ENCODE results near the gene SNAP47. TPM values are rescaled to one million over a fixed set of nuclear protein-coding genes. Genes with fewer than 3 reads are reported as not detected.

Gene SNAP47
- total and polyA plus RNA-seq, 4 donors: 10.6 to 63.0 (median 22.8) TPM

DNA sequence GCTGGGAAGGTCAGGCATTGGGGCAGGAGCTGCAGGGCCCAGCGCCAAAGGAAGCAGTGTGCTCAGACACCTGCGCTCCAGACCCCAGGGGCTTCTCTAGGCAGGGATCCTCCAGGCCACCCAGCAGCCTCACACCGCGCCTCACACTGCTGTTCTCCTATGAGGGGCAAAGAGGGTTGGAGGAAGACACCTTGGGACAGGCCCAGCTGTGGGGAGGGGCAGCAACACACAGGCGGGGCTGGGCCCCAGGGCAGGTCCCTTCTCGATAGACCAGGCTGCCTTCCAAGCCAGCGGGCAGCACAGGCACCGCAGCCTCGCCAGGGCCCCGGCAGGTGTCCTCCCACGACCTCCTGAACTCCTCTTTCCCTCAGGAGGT, 59.6 kb downstream of the SNAP47 start:
- DNase-seq (no peak), ATAC-seq (ENCODE audit: insufficient read depth, low FRiP score) (no peak)
- no peak overlapping the region for H3K27ac ChIP-seq (ENCODE audit: low read depth in 1 of 2, low read length in 1 of 2)
- WGBS, 2 donors: 59% methylated on average over 11 of the region's 11 CpGs
- H3K36me3 ChIP-seq (ENCODE audit: control insufficient read depth in 4 of 4, insufficient read depth in 4 of 4, low read length in 4 of 4): no peaks in the 10 kb centered on the region
- H3K9ac ChIP-seq (ENCODE audit: insufficient read depth in 1 of 2, low read length in 2 of 2): no peak overlapping the region
- H3K4me3 ChIP-seq: no peak overlapping the region
- peaks cover 0 to 4% (median 0%) of the 10 kb centered on the region in 4 donors for H3K9me3 ChIP-seq (ENCODE audit: control insufficient read depth in 4 of 4, insufficient read depth in 3 of 4, low read length in 3 of 4)
- TF ChIP-seq, protein P1, sequence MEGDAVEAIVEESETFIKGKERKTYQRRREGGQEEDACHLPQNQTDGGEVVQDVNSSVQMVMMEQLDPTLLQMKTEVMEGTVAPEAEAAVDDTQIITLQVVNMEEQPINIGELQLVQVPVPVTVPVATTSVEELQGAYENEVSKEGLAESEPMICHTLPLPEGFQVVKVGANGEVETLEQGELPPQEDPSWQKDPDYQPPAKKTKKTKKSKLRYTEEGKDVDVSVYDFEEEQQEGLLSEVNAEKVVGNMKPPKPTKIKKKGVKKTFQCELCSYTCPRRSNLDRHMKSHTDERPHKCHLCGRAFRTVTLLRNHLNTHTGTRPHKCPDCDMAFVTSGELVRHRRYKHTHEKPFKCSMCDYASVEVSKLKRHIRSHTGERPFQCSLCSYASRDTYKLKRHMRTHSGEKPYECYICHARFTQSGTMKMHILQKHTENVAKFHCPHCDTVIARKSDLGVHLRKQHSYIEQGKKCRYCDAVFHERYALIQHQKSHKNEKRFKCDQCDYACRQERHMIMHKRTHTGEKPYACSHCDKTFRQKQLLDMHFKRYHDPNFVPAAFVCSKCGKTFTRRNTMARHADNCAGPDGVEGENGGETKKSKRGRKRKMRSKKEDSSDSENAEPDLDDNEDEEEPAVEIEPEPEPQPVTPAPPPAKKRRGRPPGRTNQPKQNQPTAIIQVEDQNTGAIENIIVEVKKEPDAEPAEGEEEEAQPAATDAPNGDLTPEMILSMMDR (IDR thresholded peaks at IDR 0.05; ENCODE audit: control extremely low read depth, extremely low read depth): no peak
- H3K27me3 ChIP-seq (ENCODE audit: control insufficient read depth in 3 of 3, insufficient read depth in 3 of 3, low read length in 2 of 3): no peaks in the 10 kb centered on the region
- H3K4me1 ChIP-seq (ENCODE audit: control insufficient read depth in 5 of 5, insufficient read depth in 5 of 5, low read length in 5 of 5): peaks cover 0 to 27% (median 6%) of the 10 kb centered on the region in 5 donors

DNA sequence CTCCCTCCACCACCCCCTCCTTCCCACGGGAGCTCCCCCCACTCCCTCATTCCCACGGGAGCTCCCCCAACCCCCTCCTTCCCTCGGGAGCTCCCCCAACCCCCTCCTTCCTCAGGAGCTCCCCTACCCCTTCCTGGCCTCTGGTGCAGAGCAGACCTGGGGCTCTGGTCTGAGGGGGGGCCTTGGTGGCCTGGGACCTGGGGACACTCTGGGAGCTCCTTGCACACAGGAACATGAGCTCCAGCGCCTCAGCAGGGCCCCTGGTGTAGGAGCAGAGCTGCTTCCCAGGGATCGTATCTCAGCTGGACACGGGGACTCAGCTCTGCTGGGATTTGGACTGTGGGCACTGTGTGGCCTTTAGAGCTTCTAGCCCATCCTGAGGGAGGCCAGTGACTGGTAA, 60.5 kb downstream of the SNAP47 start:
- Histone ChIP-seq H3K9ac (ENCODE audit: insufficient read depth in 1 of 2, low read length in 2 of 2) (no peak overlapping the region), H3K27me3 (ENCODE audit: control insufficient read depth in 3 of 3, insufficient read depth in 3 of 3, low read length in 2 of 3) (no peaks in the 10 kb centered on the region), H3K36me3 (ENCODE audit: control insufficient read depth in 4 of 4, insufficient read depth in 4 of 4, low read length in 4 of 4) (no peaks in the 10 kb centered on the region), H3K27ac (ENCODE audit: low read depth in 1 of 2, low read length in 1 of 2) (no peak overlapping the region), H3K4me1 (ENCODE audit: control insufficient read depth in 5 of 5, insufficient read depth in 5 of 5, low read length in 5 of 5) (peaks cover 0 to 27% (median 6%) of the 10 kb centered on the region in 5 donors), H3K4me3 (no peak overlapping the region), H3K9me3 (ENCODE audit: control insufficient read depth in 4 of 4, insufficient read depth in 3 of 4, low read length in 3 of 4) (peaks cover 0 to 4% (median 0%) of the 10 kb centered on the region in 4 donors)
- DNase-seq: no peak
- 51 to 55% methylated on average over 6 of the region's 6 CpGs for WGBS, 2 donors
- ATAC-seq (ENCODE audit: insufficient read depth, low FRiP score): no peak
- TF ChIP-seq, protein P1 (IDR thresholded peaks at IDR 0.05; ENCODE audit: control extremely low read depth, extremely low read depth): no peak

GRCh38 chr1:227796359-227796915, 61.2 kb downstream of the SNAP47 start:
- Histone ChIP-seq H3K4me1 (ENCODE audit: control insufficient read depth in 5 of 5, insufficient read depth in 5 of 5, low read length in 5 of 5) (peaks cover 0 to 26% (median 6%) of the 10 kb centered on the region in 5 donors), H3K9ac (ENCODE audit: insufficient read depth in 1 of 2, low read length in 2 of 2) (no peak overlapping the region), H3K27ac (ENCODE audit: low read depth in 1 of 2, low read length in 1 of 2) (no peak overlapping the region), H3K9me3 (ENCODE audit: control insufficient read depth in 4 of 4, insufficient read depth in 3 of 4, low read length in 3 of 4) (peaks cover 0 to 4% (median 0%) of the 10 kb centered on the region in 4 donors), H3K27me3 (ENCODE audit: control insufficient read depth in 3 of 3, insufficient read depth in 3 of 3, low read length in 2 of 3) (no peaks in the 10 kb centered on the region), H3K4me3 (no peak overlapping the region), H3K36me3 (ENCODE audit: control insufficient read depth in 4 of 4, insufficient read depth in 4 of 4, low read length in 4 of 4) (no peaks in the 10 kb centered on the region)
- WGBS, 2 donors: 86 to 92% methylated on average over 5 of the region's 5 CpGs
- DNase-seq (no peak), ATAC-seq (ENCODE audit: insufficient read depth, low FRiP score) (no peak)
- TF ChIP-seq, protein P1 (IDR thresholded peaks at IDR 0.05; ENCODE audit: control extremely low read depth, extremely low read depth): no peak

GRCh38 chr1:227797144-227797543, 61.9 kb downstream of the SNAP47 start:
- peaks cover 0 to 19% (median 2%) of the 10 kb centered on the region in 5 donors for H3K4me1 ChIP-seq (ENCODE audit: control insufficient read depth in 5 of 5, insufficient read depth in 5 of 5, low read length in 5 of 5)
- H3K27ac ChIP-seq (ENCODE audit: low read depth in 1 of 2, low read length in 1 of 2): no peak overlapping the region
- H3K36me3 ChIP-seq (ENCODE audit: control insufficient read depth in 4 of 4, insufficient read depth in 4 of 4, low read length in 4 of 4): no peaks in the 10 kb centered on the region
- peaks cover 0 to 4% (median 0%) of the 10 kb centered on the region in 4 donors for H3K9me3 ChIP-seq (ENCODE audit: control insufficient read depth in 4 of 4, insufficient read depth in 3 of 4, low read length in 3 of 4)
- no peak overlapping the region for H3K9ac ChIP-seq (ENCODE audit: insufficient read depth in 1 of 2, low read length in 2 of 2)
- H3K4me3 ChIP-seq: no peak overlapping the region
- no peaks in the 10 kb centered on the region for H3K27me3 ChIP-seq (ENCODE audit: control insufficient read depth in 3 of 3, insufficient read depth in 3 of 3, low read length in 2 of 3)
- ATAC-seq (ENCODE audit: insufficient read depth, low FRiP score) (no peak), DNase-seq (no peak)
- TF ChIP-seq, protein P1 (IDR thresholded peaks at IDR 0.05; ENCODE audit: control extremely low read depth, extremely low read depth): no peak
- WGBS, 2 donors: 90 to 92% methylated on average over 3 of the region's 3 CpGs
